Psoas muscle (tissue), 8 donors: ENCODE results near the gene EIPR1. TPM values are rescaled to one million over a fixed set of nuclear protein-coding genes. Genes with fewer than 3 reads are reported as not detected.

Source experiments
- ATAC-seq, 4 donors: fragments of 200-7000 bp; cut with Tn5 transposase; one replicate each; pipeline ENCODE4 v1.9.1; 2020; ENCODE audit warnings: moderate library complexity in 3 of 4, mild to moderate bottlenecking in 2 of 4
- DNase-seq, 2 donors: peaks; one replicate each; pipeline ENCODE4 v3.0.0-alpha.2; 2020
- H3K27ac ChIP-seq: fragments of 200-600 bp; one replicate; pipeline ENCODE4 v1.8.0; 2022
- H3K27me3 ChIP-seq, 3 donors: fragments of 200-600 bp in 1 of 3; one replicate each; pipeline versions ENCODE4 v1.6.1 to v1.8.0; 2013 to 2022; ENCODE audit warnings: low read length in 2 of 3, mild to moderate bottlenecking in 2 of 3, moderate library complexity in 1 of 3; ENCODE audit not compliant: insufficient read depth in 3 of 3
- H3K36me3 ChIP-seq, 2 donors: fragments of 200-600 bp in 1 of 2; one replicate each; pipeline versions ENCODE4 v1.6.1 to v1.8.0; 2013 to 2022; ENCODE audit warnings: low read depth in 1 of 2, mild to moderate bottlenecking in 1 of 2, moderate library complexity in 1 of 2; ENCODE audit not compliant: insufficient read depth in 1 of 2
- H3K4me1 ChIP-seq: fragments of 200-600 bp; one replicate; pipeline ENCODE4 v1.8.0; 2022
- H3K4me3 ChIP-seq: fragments of 200-600 bp; one replicate; pipeline ENCODE4 v1.8.0; 2022; ENCODE audit warnings: mild to moderate bottlenecking
- H3K9me3 ChIP-seq: fragments of 200-600 bp; one replicate; pipeline ENCODE4 v1.8.0; 2022
- WGBS, 3 donors: extraction: QIAGEN DNeasy Blood & Tissue Kit; methylation state at CpG; one replicate each; pipeline versions ENCODE4 v1.1.6 to v1.1.7; 2013; 5-methylcytosine and 5-hydroxymethylcytosine counted together
- intact Hi-C, 2 donors: fragments of 100-400 bp; cut with DNase I; formaldehyde crosslinking; loops; one replicate each; pipeline versions ENCODE4 v1.11.0 to v1.14.2; 2022
- polyA plus RNA-seq, 3 donors: library from polyadenylated mRNA; stranded (reverse); fragments of 200-250 nt; gene quantifications; one replicate each; pipeline ENCODE4 v1.2.3, GENCODE V29; 2013
- total RNA-seq, 4 donors: library from RNA; stranded (reverse); fragmentation: NEBNext Ultra II Directional in 2 of 4; extraction: Animal tissue kit (Norgen Biotek cat#: 25700) in 2 of 4; gene quantifications; one replicate each; pipeline versions ENCODE4 v1.2.1 to v1.2.4, GENCODE V29; 2021 to 2023
- TF ChIP-seq, protein P1 (sequence below): fragments of 200-600 bp; IDR thresholded peaks from one replicate; pipeline ENCODE4 v1.8.0; 2022; ENCODE audit warnings: antibody characterized with exemption
- donor health status: healthy with polysubstance abuse.
- donor health status: DM: no; HTN: no; CAD: no; lungs with moderate emphysema.
- donor health status: Bipolar disorder and iron deficiency.
- donor health status: healthy.
- donor health status: DM: yes; HTN: yes; CAD: no.
- donor health status: DM: no; HTN: no; CAD: no.
- donor health status: DM: no; HTN: no; CAD: no.
- donor health status: DM: yes; HTN: yes; CAD: no.

Gene EIPR1
- total and polyA plus RNA-seq, 7 donors, result 9.7 to 42.1 (median 12.5) TPM

DNA sequence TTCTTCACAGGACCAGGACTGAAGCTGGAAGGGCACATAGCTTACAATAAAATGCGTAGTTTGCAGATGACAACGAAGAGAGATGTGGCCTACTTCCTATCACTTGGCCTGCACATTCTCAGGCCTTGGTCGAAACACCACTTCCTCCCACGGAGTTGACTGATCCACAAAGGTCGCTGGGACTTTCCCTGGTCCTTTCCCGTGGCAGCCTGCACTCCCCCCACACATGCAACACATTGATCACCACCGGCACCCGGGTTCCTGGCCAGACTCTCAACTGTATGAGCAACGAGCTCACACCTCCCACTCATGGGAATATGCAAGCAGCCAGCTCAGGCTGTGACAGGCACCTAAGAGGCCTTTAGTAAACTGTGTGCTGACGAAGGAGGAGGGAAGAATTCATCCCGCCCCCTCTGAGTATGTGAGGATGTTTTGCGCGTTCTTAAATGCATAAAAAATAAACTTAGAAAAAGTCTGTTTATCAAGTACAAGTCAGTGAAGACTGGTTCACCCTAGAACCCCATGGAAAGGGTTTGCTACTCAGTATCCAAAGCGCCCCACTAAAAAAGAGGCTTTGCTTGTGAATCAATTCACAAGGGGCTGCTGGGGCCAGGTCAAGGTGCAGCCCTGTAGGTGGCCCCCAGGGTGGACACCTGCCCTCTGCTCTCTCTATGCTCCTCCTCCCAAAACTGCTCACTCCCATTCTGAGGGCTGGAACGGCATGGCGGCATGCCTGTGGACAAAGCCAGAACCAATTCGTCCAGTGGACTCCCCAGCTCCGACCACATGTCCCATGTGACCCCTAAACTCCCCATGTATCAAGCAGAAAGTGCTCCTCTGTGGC, 154.3 kb downstream of the EIPR1 start:
- no peak for ATAC-seq
- no peaks in the 10 kb centered on the region for H3K27me3 ChIP-seq
- H3K9me3 ChIP-seq, result no peaks in the 10 kb centered on the region
- DNase-seq, result no peak
- H3K4me1 ChIP-seq, result no peaks in the 10 kb centered on the region
- intact Hi-C loops, result no loop called here
- TF ChIP-seq, protein P1, sequence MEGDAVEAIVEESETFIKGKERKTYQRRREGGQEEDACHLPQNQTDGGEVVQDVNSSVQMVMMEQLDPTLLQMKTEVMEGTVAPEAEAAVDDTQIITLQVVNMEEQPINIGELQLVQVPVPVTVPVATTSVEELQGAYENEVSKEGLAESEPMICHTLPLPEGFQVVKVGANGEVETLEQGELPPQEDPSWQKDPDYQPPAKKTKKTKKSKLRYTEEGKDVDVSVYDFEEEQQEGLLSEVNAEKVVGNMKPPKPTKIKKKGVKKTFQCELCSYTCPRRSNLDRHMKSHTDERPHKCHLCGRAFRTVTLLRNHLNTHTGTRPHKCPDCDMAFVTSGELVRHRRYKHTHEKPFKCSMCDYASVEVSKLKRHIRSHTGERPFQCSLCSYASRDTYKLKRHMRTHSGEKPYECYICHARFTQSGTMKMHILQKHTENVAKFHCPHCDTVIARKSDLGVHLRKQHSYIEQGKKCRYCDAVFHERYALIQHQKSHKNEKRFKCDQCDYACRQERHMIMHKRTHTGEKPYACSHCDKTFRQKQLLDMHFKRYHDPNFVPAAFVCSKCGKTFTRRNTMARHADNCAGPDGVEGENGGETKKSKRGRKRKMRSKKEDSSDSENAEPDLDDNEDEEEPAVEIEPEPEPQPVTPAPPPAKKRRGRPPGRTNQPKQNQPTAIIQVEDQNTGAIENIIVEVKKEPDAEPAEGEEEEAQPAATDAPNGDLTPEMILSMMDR, result no peak
- no peaks in the 10 kb centered on the region for H3K36me3 ChIP-seq
- WGBS, 3 donors, result 88 to 89% (median 88%) methylated on average over 18 of the region's 18 CpGs
- no peak overlapping the region for H3K4me3 ChIP-seq
- H3K27ac ChIP-seq, result no peak overlapping the region

DNA sequence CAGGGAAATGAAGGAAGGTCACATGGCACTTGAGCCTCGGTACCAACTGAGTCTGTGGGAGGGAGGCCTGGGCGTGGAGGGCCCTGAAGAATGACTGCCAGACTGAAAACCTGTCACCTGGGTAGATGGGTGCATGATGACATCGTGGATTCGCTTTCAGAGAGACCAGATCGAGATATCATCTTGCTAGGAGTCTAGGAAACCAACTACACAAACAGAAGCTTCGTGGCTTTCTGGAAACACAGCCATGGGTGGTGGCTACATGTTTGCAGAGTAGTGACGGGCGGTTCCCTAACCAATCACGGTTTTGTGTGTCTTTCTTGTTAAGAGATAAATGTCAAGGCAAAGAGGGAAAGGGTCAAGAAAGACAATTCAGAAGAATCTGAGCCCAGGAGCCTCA, 155.0 kb downstream of the EIPR1 start:
- H3K9me3 ChIP-seq, result no peaks in the 10 kb centered on the region
- no peaks in the 10 kb centered on the region for H3K27me3 ChIP-seq
- TF ChIP-seq, protein P1, result no peak
- no peaks in the 10 kb centered on the region for H3K36me3 ChIP-seq
- ATAC-seq (no peak), DNase-seq (no peak)
- no peak overlapping the region for H3K27ac ChIP-seq
- H3K4me3 ChIP-seq, result no peak overlapping the region
- H3K4me1 ChIP-seq, result no peaks in the 10 kb centered on the region
- 85 to 89% (median 86%) methylated on average over 9 of the region's 9 CpGs for WGBS, 3 donors
- intact Hi-C loops, result no loop called here

DNA sequence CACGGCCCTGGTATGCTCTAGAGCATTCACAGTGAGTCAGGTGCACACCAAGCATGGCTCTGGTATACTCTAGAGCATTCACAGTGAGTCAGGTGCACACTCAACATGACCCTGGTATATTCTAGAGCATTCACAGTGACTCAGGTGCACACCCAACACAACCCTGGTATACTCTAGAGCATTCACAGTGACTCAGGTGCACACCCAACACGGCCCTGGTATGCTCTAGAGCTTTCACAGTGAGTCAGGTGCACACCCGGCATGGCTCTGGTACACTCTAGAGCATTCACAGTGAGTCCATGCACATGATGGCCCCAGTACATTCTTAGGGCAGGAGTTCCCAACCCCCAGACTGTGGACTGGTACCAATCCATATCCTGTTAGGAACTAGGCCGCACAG, 158.1 kb downstream of the EIPR1 start:
- H3K27me3 ChIP-seq, result no peaks in the 10 kb centered on the region
- H3K9me3 ChIP-seq, result no peaks in the 10 kb centered on the region
- intact Hi-C loops, result no loop called here
- H3K36me3 ChIP-seq, result no peaks in the 10 kb centered on the region
- ATAC-seq (no peak), DNase-seq (no peak)
- TF ChIP-seq, protein P1, result no peak
- no peaks in the 10 kb centered on the region for H3K4me1 ChIP-seq
- H3K4me3 ChIP-seq, result no peak overlapping the region
- 93 to 95% (median 94%) methylated on average over 4 of the region's 4 CpGs for WGBS, 3 donors
- no peak overlapping the region for H3K27ac ChIP-seq

DNA sequence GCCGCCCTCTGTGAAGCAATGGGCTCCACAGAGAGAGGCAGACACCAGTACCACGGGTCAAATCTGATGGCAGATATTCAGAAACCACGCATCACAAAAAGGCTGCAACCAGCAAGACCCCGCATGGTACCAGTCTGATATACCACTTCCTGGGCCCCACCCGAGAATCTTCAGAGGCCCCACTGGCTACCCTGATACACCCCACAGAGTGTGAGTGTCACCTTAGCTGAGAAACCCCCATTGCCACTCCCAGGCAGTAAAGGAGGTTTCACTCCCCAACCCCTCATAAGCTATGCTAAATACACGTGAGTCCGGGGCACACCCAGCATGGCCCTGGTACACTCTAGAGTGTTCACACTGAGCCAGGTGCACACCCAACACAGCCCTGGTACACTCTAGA, 160.0 kb downstream of the EIPR1 start:
- H3K9me3 ChIP-seq, result no peaks in the 10 kb centered on the region
- H3K36me3 ChIP-seq, result no peaks in the 10 kb centered on the region
- WGBS, 3 donors, result 83 to 85% (median 84%) methylated on average over 7 of the region's 7 CpGs
- intact Hi-C loops, result no loop called here
- TF ChIP-seq, protein P1, result no peak
- H3K4me1 ChIP-seq, result no peaks in the 10 kb centered on the region
- no peak overlapping the region for H3K4me3 ChIP-seq
- no peak for ATAC-seq
- H3K27ac ChIP-seq, result no peak overlapping the region
- H3K27me3 ChIP-seq, result no peaks in the 10 kb centered on the region
- DNase-seq, result no peak
